Neural progenitor cell (in vitro differentiated cells): ENCODE data around the gene PPP6R3. TPM values are rescaled to one million over a fixed set of nuclear protein-coding genes. Genes with fewer than 3 reads are reported as not detected.

Experiments used
- DNase-seq: peaks from one replicate; pipeline ENCODE4 v3.0.0-alpha.2; 2016; ENCODE audit warnings: low spot score
- H2AFZ ChIP-seq: fragments of 200-600 bp; sonication (generic); replicated peaks from 2 replicates; pipeline ENCODE4 v1.6.1; 2016; ENCODE audit warnings: antibody characterized with exemption
- H3F3A ChIP-seq: fragments of 200-600 bp; sonication (generic); 2 replicates; pipeline ENCODE4 v1.6.1; 2016; ENCODE audit warnings: antibody characterized with exemption, low read depth
- H3K27ac ChIP-seq: fragments of 200-600 bp; sonication (generic); 2 replicates; pipeline ENCODE4 v1.5.1; 2016; ENCODE audit warnings: mild to moderate bottlenecking
- H3K27me3 ChIP-seq: fragments of 200-600 bp; sonication (generic); 2 replicates; pipeline ENCODE4 v1.6.1; 2016; ENCODE audit warnings: mild to moderate bottlenecking, moderate library complexity
- H3K36me3 ChIP-seq: fragments of 200-600 bp; sonication (generic); 2 replicates; pipeline ENCODE4 v1.5.1; 2016
- H3K4me1 ChIP-seq: fragments of 200-600 bp; sonication (generic); 2 replicates; pipeline ENCODE4 v1.6.1; 2016; ENCODE audit warnings: mixed run types
- H3K4me2 ChIP-seq: fragments of 200-600 bp; sonication (generic); 2 replicates; pipeline ENCODE4 v1.6.1; 2016
- H3K4me3 ChIP-seq: fragments of 200-600 bp; sonication (generic); 2 replicates; pipeline ENCODE4 v1.5.1; 2016
- H3K79me2 ChIP-seq: fragments of 200-600 bp; sonication (generic); 2 replicates; pipeline ENCODE4 v1.6.1; 2016; ENCODE audit warnings: low read depth
- H3K9ac ChIP-seq: fragments of 200-600 bp; sonication (generic); 2 replicates; pipeline ENCODE4 v1.6.1; 2016
- H3K9me3 ChIP-seq: fragments of 200-600 bp; sonication (generic); 2 replicates; pipeline ENCODE4 v1.5.1; 2016; ENCODE audit warnings: low read depth
- H4K20me1 ChIP-seq: fragments of 200-600 bp; sonication (generic); 2 replicates; pipeline ENCODE4 v1.6.1; 2016; ENCODE audit warnings: low read depth
- H3K27ac Mint-ChIP-seq: 3 replicates; pipeline ENCODE4 v1.8.0; 2021; ENCODE audit warnings: mixed read lengths
- H3K27me3 Mint-ChIP-seq: 2 replicates; pipeline ENCODE4 v1.8.0; 2022; ENCODE audit warnings: low read depth, mild to moderate bottlenecking, inconsistent platforms, moderate library complexity, mixed read lengths; ENCODE audit not compliant: insufficient read depth
- H3K36me3 Mint-ChIP-seq: 3 replicates; pipeline ENCODE4 v1.8.0; 2021; ENCODE audit warnings: mixed read lengths
- H3K4me1 Mint-ChIP-seq: 3 replicates; pipeline ENCODE4 v1.8.0; 2021; ENCODE audit warnings: mixed read lengths
- H3K4me3 Mint-ChIP-seq: 3 replicates; pipeline ENCODE4 v1.8.0; 2021; ENCODE audit warnings: mild to moderate bottlenecking, moderate library complexity, mixed read lengths
- H3K9me3 Mint-ChIP-seq: 3 replicates; pipeline ENCODE4 v1.8.0; 2020; ENCODE audit warnings: mixed read lengths
- EZH2 ChIP-seq: fragments of 200-600 bp; sonication (generic); IDR thresholded peaks from 2 replicates; pipeline ENCODE4 v1.6.1; 2017; ENCODE audit warnings: antibody characterized with exemption, mild to moderate bottlenecking, moderate library complexity
- EZH2phosphoT487 ChIP-seq: fragments of 200-600 bp; sonication (generic); IDR thresholded peaks from 2 replicates; pipeline ENCODE4 v1.6.1; 2017; ENCODE audit warnings: antibody characterized with exemption
- total RNA-seq: library from RNA; depleted of rRNA; stranded (reverse); fragments of >200 nt; gene quantifications from 2 replicates; pipeline ENCODE4 v1.2.3, GENCODE V29; 2015; ENCODE audit warnings: low replicate concordance
- TF ChIP-seq, protein P1 (sequence below): fragments of 200-600 bp; sonication (generic); IDR thresholded peaks from 2 replicates; pipeline ENCODE4 v1.5.1; 2017; ENCODE audit warnings: antibody characterized with exemption, mild to moderate bottlenecking

The PPP6R3 gene
- total RNA-seq, 1 donor from 2014 or later: 197 TPM

DNA sequence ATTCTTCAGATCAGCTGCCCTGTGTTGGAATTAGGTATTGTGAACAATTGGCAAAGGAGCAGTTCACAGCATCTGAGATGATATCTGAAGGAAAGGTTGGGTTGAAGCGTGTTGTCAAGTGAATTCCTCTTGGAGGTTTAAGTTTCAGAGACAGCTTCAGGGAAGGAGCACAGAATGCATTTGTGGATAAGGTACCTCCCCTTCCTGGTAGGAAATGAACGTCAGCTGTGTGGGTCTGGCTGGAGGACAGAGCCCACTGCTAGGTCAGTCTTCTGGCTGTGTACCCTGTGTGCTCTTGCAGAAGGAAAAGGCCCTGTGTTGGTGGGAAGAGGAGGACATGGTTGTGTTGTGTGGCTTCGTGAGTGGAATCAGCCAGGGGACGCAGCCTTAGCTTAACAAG is 135.7 kb downstream of the PPP6R3 start:
- Mint-ChIP-seq H3K4me3 (no peak overlapping the region), H3K27ac (no peak overlapping the region)

DNA sequence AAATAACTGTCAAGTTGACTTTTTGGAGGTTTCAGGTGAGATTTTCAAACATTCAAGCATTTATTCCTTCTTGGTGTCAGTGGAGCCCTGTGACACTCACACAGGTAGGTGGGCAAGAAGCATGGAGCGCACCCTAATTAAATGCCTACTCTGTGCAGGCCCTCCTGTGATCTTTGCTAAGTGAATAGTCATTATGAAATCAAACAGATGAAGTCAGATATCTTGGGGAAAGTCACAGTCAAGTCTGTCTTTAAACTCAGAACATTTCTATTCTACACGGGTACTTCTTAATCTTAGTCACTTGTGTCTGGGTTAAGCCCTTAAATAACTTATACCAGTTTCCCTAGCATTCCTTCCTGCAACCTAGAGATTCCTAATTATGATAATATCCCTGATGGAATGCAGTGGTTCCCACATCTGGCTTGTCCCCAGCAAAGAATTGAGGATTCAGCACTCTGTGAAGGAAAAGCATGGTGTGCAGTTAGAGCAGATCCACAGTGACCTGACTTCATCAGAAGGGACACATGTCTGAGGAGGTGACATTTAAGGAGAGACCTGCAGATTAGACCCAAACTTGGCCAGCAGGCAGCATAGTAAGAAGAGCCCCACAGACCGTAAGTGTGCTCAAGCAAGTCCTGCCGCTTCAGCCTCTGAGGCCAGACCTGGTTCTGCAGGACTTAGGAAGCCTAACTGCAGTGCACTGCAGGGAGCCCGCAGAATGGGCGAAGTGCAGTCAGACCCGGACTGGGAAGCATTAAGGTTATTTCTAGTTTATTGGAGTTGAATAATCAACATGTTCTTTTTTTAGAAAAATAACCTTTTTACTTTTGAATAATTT is 138.5 kb downstream of the PPP6R3 start:
- Histone ChIP-seq H3K27me3 (no peaks in the 10 kb centered on the region), H4K20me1 (peaks cover 10% of the 10 kb centered on the region), H3K9me3 (no peaks in the 10 kb centered on the region), H3K79me2 (peaks cover 3% of the 10 kb centered on the region), H3F3A (no peaks in the 10 kb centered on the region), H3K9ac (no peak overlapping the region), H3K36me3 (peaks cover 8% of the 10 kb centered on the region), H3K4me3 (no peak overlapping the region), H3K27ac (no peak overlapping the region), H3K4me2 (no peak overlapping the region), H3K4me1 (no peaks in the 10 kb centered on the region), H2AFZ (no peak overlapping the region)
- no peak overlapping the region for H3K27ac Mint-ChIP-seq
- H3K36me3 Mint-ChIP-seq: peaks cover 69% of the 10 kb centered on the region
- no peak overlapping the region for H3K4me3 Mint-ChIP-seq
- no peaks in the 10 kb centered on the region for H3K9me3 Mint-ChIP-seq
- no peak for DNase-seq
- H3K4me1 Mint-ChIP-seq: no peaks in the 10 kb centered on the region
- H3K27me3 Mint-ChIP-seq: peaks cover 3% of the 10 kb centered on the region
- no peak for TF ChIP-seq EZH2
- TF ChIP-seq, protein P1, sequence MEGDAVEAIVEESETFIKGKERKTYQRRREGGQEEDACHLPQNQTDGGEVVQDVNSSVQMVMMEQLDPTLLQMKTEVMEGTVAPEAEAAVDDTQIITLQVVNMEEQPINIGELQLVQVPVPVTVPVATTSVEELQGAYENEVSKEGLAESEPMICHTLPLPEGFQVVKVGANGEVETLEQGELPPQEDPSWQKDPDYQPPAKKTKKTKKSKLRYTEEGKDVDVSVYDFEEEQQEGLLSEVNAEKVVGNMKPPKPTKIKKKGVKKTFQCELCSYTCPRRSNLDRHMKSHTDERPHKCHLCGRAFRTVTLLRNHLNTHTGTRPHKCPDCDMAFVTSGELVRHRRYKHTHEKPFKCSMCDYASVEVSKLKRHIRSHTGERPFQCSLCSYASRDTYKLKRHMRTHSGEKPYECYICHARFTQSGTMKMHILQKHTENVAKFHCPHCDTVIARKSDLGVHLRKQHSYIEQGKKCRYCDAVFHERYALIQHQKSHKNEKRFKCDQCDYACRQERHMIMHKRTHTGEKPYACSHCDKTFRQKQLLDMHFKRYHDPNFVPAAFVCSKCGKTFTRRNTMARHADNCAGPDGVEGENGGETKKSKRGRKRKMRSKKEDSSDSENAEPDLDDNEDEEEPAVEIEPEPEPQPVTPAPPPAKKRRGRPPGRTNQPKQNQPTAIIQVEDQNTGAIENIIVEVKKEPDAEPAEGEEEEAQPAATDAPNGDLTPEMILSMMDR: no peak
- no peak for TF ChIP-seq EZH2phosphoT487

More for the DNA sequence above, 135.7 kb downstream of the PPP6R3 start:
- Mint-ChIP-seq H3K9me3 (no peaks in the 10 kb centered on the region), H3K36me3 (peaks cover 70% of the 10 kb centered on the region), H3K27me3 (peaks cover 3% of the 10 kb centered on the region), H3K4me1 (no peaks in the 10 kb centered on the region)
- Histone ChIP-seq H3K4me3 (no peak overlapping the region), H3K27me3 (no peaks in the 10 kb centered on the region), H3F3A (no peaks in the 10 kb centered on the region), H3K9ac (no peak overlapping the region), H4K20me1 (peaks cover 10% of the 10 kb centered on the region), H3K36me3 (peaks cover 13% of the 10 kb centered on the region), H3K79me2 (peaks cover 3% of the 10 kb centered on the region), H3K4me2 (no peak overlapping the region), H3K27ac (no peak overlapping the region), H3K4me1 (no peaks in the 10 kb centered on the region), H2AFZ (no peak overlapping the region), H3K9me3 (no peaks in the 10 kb centered on the region)
- no peak for DNase-seq
- TF ChIP-seq EZH2 (no peak), EZH2phosphoT487 (no peak)
- TF ChIP-seq, protein P1: no peak

DNA sequence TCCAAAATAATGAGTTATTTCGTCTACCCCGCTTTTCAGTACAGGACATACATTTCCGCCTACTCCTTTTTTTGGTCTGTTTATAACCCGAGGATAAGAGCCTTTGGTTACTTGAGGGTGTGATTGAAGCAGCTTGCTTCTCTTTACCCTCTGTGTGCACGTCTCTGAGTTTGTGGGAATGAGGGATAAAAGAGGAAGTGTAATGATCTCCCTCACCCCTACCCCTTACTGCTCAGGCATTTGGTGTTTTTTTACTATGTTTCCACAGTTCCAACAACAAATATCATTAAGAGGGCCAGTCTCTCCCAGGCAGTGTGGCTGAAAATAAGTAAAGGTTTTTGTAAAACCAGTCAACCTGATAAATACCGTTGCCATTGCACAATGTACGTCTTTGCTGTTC is 140.6 kb downstream of the PPP6R3 start:
- Histone ChIP-seq H3K4me2 (no peak overlapping the region), H4K20me1 (peaks cover 10% of the 10 kb centered on the region), H3F3A (no peaks in the 10 kb centered on the region), H3K9me3 (no peaks in the 10 kb centered on the region), H3K27ac (no peak overlapping the region), H3K27me3 (no peaks in the 10 kb centered on the region), H3K4me1 (no peaks in the 10 kb centered on the region), H3K9ac (no peak overlapping the region), H3K79me2 (peaks cover 3% of the 10 kb centered on the region), H3K4me3 (no peak overlapping the region), H2AFZ (no peak overlapping the region), H3K36me3 (peaks cover 26% of the 10 kb centered on the region)
- Mint-ChIP-seq H3K4me3 (no peak overlapping the region), H3K4me1 (no peaks in the 10 kb centered on the region), H3K27ac (no peak overlapping the region), H3K9me3 (no peaks in the 10 kb centered on the region), H3K27me3 (peaks cover 3% of the 10 kb centered on the region), H3K36me3 (peaks cover 70% of the 10 kb centered on the region)
- TF ChIP-seq, protein P1: no peak
- TF ChIP-seq EZH2phosphoT487 (no peak), EZH2 (no peak)
- DNase-seq: no peak
